NB4 (cell line): Measurements from ENCODE around the gene RBMS1.

Experiments used
- MYC ChIP-seq: IDR thresholded peaks from 2 replicates; pipeline ENCODE4 v1.6.1; 2011; ENCODE audit warnings: low read depth, low read length
- POLR2A ChIP-seq: IDR thresholded peaks from 2 replicates; pipeline ENCODE4 v1.6.1; 2011; ENCODE audit warnings: mild to moderate bottlenecking; ENCODE audit not compliant: insufficient read length; ENCODE audit errors: extremely low read depth
- TF ChIP-seq, protein P1 (sequence below): IDR thresholded peaks from one replicate; pipeline ENCODE4 v1.5.1; 2012; ENCODE audit warnings: low read depth, low read length
- TF ChIP-seq, protein P2 (sequence below): IDR thresholded peaks from 2 replicates; pipeline ENCODE4 v1.6.1; 2011; ENCODE audit warnings: low read depth, low read length

DNA sequence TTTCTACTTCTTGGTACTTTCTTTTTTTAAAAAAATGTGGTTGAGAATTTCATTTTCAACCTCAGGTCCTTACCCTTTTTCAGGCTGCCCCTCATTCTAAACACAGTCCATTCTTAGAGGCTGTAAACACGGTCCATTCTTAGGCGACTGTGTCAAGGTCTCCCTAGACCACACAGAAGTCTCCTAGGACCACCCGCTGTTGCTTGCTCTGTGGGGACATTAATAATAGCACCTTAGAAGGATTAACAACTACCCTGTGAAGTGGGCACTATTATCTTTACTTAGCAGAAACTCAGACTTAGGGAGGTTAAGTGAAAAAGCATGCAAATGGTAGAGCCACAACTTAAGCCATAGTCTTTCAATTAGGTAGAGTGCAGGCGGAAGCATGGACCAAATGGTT lies 91.7 kb downstream of the RBMS1 start:
- TF ChIP-seq POLR2A = no peak
- TF ChIP-seq, protein P1, sequence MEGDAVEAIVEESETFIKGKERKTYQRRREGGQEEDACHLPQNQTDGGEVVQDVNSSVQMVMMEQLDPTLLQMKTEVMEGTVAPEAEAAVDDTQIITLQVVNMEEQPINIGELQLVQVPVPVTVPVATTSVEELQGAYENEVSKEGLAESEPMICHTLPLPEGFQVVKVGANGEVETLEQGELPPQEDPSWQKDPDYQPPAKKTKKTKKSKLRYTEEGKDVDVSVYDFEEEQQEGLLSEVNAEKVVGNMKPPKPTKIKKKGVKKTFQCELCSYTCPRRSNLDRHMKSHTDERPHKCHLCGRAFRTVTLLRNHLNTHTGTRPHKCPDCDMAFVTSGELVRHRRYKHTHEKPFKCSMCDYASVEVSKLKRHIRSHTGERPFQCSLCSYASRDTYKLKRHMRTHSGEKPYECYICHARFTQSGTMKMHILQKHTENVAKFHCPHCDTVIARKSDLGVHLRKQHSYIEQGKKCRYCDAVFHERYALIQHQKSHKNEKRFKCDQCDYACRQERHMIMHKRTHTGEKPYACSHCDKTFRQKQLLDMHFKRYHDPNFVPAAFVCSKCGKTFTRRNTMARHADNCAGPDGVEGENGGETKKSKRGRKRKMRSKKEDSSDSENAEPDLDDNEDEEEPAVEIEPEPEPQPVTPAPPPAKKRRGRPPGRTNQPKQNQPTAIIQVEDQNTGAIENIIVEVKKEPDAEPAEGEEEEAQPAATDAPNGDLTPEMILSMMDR = no peak
- TF ChIP-seq MYC = no peak
- TF ChIP-seq, protein P2, sequence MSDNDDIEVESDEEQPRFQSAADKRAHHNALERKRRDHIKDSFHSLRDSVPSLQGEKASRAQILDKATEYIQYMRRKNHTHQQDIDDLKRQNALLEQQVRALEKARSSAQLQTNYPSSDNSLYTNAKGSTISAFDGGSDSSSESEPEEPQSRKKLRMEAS = no peak
